PC-3 (cell line): ENCODE data around the gene RAX2. TPM values are rescaled to one million over a fixed set of nuclear protein-coding genes. Genes with fewer than 3 reads are reported as not detected.

ENCODE experiments used
- ATAC-seq: fragments of 200-7000 bp; cut with Tn5 transposase; 2 replicates; pipeline ENCODE4 v1.9.1; 2020; ENCODE audit warnings: mild to moderate bottlenecking, moderate library complexity
- BruUV-seq: library from RNA; stranded (reverse); fragments of 400-500 nt; replicated peaks from 2 replicates; lab custom pipeline; 2021; lab: Mats Ljungman, UMichigan
- CTCF ChIA-PET: fragments of 300-600 bp; sonication (Branson Sonifier 250); formaldehyde crosslinking; loops from one replicate; lab custom pipeline; 2022; ENCODE audit warnings: antibody characterized with exemption; lab: Charles Lee
- POLR2A ChIA-PET: fragments of 300-600 bp; sonication (Branson Sonifier 250); formaldehyde crosslinking; loops from one replicate; lab custom pipeline; 2022; ENCODE audit warnings: antibody characterized with exemption; ENCODE audit not compliant: unreplicated experiment; lab: Charles Lee
- DNase-seq: peaks from one replicate; pipeline ENCODE4 v3.0.0-alpha.2; 2015
- H2AFZ ChIP-seq: fragments of 300-600 bp; sonication (generic); 2 replicates; pipeline ENCODE4 v1.6.0; 2016; ENCODE audit warnings: antibody characterized with exemption, low read length
- H3F3A ChIP-seq: fragments of 300-600 bp; sonication (generic); one replicate; pipeline ENCODE4 v1.6.0; 2017; ENCODE audit warnings: antibody characterized with exemption, low read length, control low read depth, mild to moderate bottlenecking; ENCODE audit not compliant: unreplicated experiment
- H3K27ac ChIP-seq: fragments of 300-600 bp; sonication (generic); 2 replicates; pipeline ENCODE4 v1.5.1; 2016; ENCODE audit warnings: mild to moderate bottlenecking, low read length
- H3K27me3 ChIP-seq: fragments of 300-600 bp; sonication (generic); 2 replicates; pipeline ENCODE4 v1.6.1; 2016; ENCODE audit warnings: low read length, mixed read lengths
- H3K36me3 ChIP-seq: fragments of 300-600 bp; sonication (generic); 2 replicates; pipeline ENCODE4 v1.6.1; 2016; ENCODE audit warnings: low read depth, mixed run types, low read length, mixed read lengths
- H3K4me1 ChIP-seq: fragments of 300-600 bp; sonication (generic); 2 replicates; pipeline ENCODE4 v1.5.1; 2016; ENCODE audit warnings: low read length; ENCODE audit not compliant: insufficient read depth
- H3K4me2 ChIP-seq: fragments of 300-600 bp; sonication (generic); 2 replicates; pipeline ENCODE4 v1.6.0; 2016; ENCODE audit warnings: low read length
- H3K4me3 ChIP-seq: fragments of 300-600 bp; sonication (generic); 2 replicates; pipeline ENCODE4 v1.5.1; 2016; ENCODE audit warnings: mild to moderate bottlenecking, low read length, mixed read lengths
- H3K79me2 ChIP-seq: fragments of 300-600 bp; sonication (generic); 2 replicates; pipeline ENCODE4 v1.6.1; 2017; ENCODE audit warnings: low read length, mixed read lengths
- H3K9ac ChIP-seq: fragments of 300-600 bp; sonication (generic); 2 replicates; pipeline ENCODE4 v1.6.0; 2016; ENCODE audit warnings: mild to moderate bottlenecking, low read length
- H3K9me2 ChIP-seq: fragments of 300-600 bp; sonication (generic); replicated peaks from 2 replicates; pipeline ENCODE4 v1.6.1; 2016; ENCODE audit warnings: mixed run types, low read length, mixed read lengths
- H3K9me3 ChIP-seq: fragments of 300-600 bp; sonication (generic); 2 replicates; pipeline ENCODE4 v1.6.1; 2016; ENCODE audit warnings: low read length, mixed read lengths
- H4K20me1 ChIP-seq: fragments of 300-600 bp; sonication (generic); 2 replicates; pipeline ENCODE4 v1.6.1; 2016; ENCODE audit warnings: low read length, mixed read lengths
- EZH2 ChIP-seq: fragments of 300-600 bp; sonication (generic); IDR thresholded peaks from one replicate; pipeline ENCODE4 v1.6.1; 2017; ENCODE audit warnings: antibody characterized with exemption, mild to moderate bottlenecking, low read length; ENCODE audit not compliant: unreplicated experiment
- EZH2phosphoT487 ChIP-seq: fragments of 300-600 bp; sonication (generic); IDR thresholded peaks from 2 replicates; pipeline ENCODE4 v1.6.1; 2018; ENCODE audit warnings: mild to moderate bottlenecking, antibody characterized with exemption, low read length, borderline replicate concordance
- intact Hi-C: fragments of 100-400 bp; cut with micrococcal nuclease; formaldehyde crosslinking; loops from 2 replicates; pipeline ENCODE4 v1.9.0; 2023
- total RNA-seq: library from RNA; depleted of rRNA; stranded (reverse); fragments of >200 nt; gene quantifications from 2 replicates; pipeline ENCODE4 v1.2.3, GENCODE V29; 2014
- TF ChIP-seq, protein P1 (sequence below): fragments of 300-600 bp; sonication (generic); conservative IDR thresholded peaks from 2 replicates; pipeline ENCODE4 v1.5.1; 2017; ENCODE audit warnings: antibody characterized with exemption, low read depth, mild to moderate bottlenecking, low read length

Gene RAX2
- total RNA-seq, 1 experiment from 2014 or later: not detected

DNA sequence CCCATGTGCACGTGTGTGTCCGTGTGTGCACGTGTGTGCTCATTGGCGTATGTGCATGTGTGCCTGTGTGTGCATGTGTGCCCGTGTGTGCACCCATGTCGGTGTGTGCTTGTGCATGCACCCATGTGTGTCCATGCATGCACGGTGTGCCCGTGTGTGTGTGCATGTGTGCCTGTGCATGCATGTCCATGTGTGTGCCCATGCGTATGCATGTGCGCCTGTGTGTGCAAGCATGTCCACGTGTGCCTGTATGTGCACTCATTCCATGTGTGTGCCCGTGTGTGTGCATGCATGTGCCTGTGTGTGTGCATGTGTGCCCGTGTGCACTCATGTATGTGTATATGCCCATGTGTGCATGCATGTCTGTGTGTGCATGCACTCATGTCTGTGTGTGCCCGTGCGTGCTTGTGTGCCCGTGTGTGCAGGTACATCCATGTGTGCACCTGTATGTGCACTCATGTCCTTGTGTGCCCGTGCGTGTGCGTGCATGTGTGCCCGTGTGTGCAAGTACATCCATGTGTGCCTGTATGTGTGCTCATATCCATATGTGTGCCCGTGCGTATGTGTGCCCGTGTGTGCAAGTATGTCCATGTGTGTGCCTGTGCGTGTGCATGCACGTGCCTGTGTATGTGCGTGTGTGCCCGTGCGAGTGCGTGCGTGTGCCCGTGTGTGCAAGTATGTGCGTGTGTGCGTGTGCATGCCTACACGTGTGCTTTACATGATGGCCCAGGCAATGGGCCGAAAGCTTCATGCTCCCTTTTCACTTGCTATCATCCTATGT, 35.7 kb upstream of the RAX2 start:
- H4K20me1 ChIP-seq: no peaks in the 10 kb centered on the region
- BruUV-seq: no TSS peak
- ChIA-PET CTCF (no interaction called here), POLR2A (no interaction called here)
- H3K4me3 ChIP-seq: no peak overlapping the region
- no peak overlapping the region for H2AFZ ChIP-seq
- H3K27me3 ChIP-seq: no peaks in the 10 kb centered on the region
- no peak for DNase-seq
- no peak overlapping the region for H3K27ac ChIP-seq
- H3K4me2 ChIP-seq: no peak overlapping the region
- no peaks in the 10 kb centered on the region for H3K79me2 ChIP-seq
- ATAC-seq: no peak
- no peak for TF ChIP-seq EZH2
- H3K9me2 ChIP-seq: no peaks in the 10 kb centered on the region
- no peaks in the 10 kb centered on the region for H3F3A ChIP-seq
- H3K4me1 ChIP-seq: no peaks in the 10 kb centered on the region
- H3K9ac ChIP-seq: no peak overlapping the region
- intact Hi-C loops: no loop called here
- no peaks in the 10 kb centered on the region for H3K9me3 ChIP-seq
- no peaks in the 10 kb centered on the region for H3K36me3 ChIP-seq

DNA sequence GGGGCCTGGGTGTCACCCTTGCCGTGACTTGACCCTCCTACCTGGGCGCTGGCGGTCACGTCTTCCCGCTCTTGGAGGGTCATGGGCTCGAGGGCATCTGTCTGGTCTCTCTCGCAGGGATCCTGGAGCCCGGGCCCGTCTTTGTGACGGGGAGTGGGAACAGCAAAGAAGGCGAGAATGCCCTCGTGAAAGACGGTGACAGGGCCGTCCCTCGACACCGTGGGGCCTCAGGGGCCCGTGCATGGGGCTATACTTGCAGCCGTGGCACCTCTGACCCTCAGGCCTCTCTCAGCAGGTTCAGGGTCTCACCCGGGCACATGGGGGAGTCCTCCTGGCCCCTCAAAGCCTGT, 35.1 kb upstream of the RAX2 start:
- POLR2A ChIA-PET: no interaction called here
- H3K4me3 ChIP-seq: no peak overlapping the region
- H3K27me3 ChIP-seq: no peaks in the 10 kb centered on the region
- no TSS peak for BruUV-seq
- no peak overlapping the region for H3K9ac ChIP-seq
- H2AFZ ChIP-seq: no peak overlapping the region
- ATAC-seq: no peak
- DNase-seq: no peak
- H4K20me1 ChIP-seq: no peaks in the 10 kb centered on the region
- no peaks in the 10 kb centered on the region for H3K9me3 ChIP-seq
- no peaks in the 10 kb centered on the region for H3K79me2 ChIP-seq
- H3K36me3 ChIP-seq: no peaks in the 10 kb centered on the region
- CTCF ChIA-PET: no interaction called here
- TF ChIP-seq EZH2phosphoT487 (no peak), EZH2 (no peak)
- TF ChIP-seq, protein P1, sequence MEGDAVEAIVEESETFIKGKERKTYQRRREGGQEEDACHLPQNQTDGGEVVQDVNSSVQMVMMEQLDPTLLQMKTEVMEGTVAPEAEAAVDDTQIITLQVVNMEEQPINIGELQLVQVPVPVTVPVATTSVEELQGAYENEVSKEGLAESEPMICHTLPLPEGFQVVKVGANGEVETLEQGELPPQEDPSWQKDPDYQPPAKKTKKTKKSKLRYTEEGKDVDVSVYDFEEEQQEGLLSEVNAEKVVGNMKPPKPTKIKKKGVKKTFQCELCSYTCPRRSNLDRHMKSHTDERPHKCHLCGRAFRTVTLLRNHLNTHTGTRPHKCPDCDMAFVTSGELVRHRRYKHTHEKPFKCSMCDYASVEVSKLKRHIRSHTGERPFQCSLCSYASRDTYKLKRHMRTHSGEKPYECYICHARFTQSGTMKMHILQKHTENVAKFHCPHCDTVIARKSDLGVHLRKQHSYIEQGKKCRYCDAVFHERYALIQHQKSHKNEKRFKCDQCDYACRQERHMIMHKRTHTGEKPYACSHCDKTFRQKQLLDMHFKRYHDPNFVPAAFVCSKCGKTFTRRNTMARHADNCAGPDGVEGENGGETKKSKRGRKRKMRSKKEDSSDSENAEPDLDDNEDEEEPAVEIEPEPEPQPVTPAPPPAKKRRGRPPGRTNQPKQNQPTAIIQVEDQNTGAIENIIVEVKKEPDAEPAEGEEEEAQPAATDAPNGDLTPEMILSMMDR: no peak
- H3K9me2 ChIP-seq: no peaks in the 10 kb centered on the region
- intact Hi-C loops: no loop called here
- H3K27ac ChIP-seq: no peak overlapping the region
- no peaks in the 10 kb centered on the region for H3F3A ChIP-seq
- H3K4me2 ChIP-seq: no peak overlapping the region
- no peaks in the 10 kb centered on the region for H3K4me1 ChIP-seq

DNA sequence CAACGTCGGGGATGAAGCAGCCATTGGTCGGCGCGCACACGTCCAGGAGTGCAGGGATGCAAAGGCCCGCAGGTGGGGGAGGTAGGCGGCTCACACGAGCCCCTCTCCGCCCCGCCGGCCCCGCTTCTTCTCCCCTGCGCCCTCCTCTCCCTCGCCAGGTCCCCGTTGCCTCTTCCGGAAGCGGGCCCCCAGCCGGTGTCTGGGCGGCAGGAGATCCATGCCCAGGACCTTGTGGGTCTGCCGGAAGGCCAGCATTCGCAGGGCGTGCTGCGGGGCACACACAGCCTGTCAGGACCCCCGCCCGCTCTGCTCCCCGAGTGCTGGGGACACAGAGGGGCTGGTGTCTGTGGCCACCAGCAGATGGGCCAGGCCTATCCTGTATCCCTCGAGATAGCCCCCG, 33.8 kb upstream of the RAX2 start:
- Histone ChIP-seq H4K20me1 (no peaks in the 10 kb centered on the region), H3K36me3 (no peaks in the 10 kb centered on the region), H3K9me2 (no peaks in the 10 kb centered on the region), H3K4me1 (no peaks in the 10 kb centered on the region), H2AFZ (no peak overlapping the region), H3K27me3 (no peaks in the 10 kb centered on the region), H3K4me2 (no peak overlapping the region), H3K4me3 (no peak overlapping the region), H3K27ac (no peak overlapping the region), H3K9ac (no peak overlapping the region), H3K9me3 (no peaks in the 10 kb centered on the region), H3F3A (no peaks in the 10 kb centered on the region), H3K79me2 (no peaks in the 10 kb centered on the region)
- DNase-seq (no peak), ATAC-seq (no peak)
- POLR2A ChIA-PET: no interaction called here
- intact Hi-C loops: no loop called here
- CTCF ChIA-PET: no interaction called here
- TF ChIP-seq, protein P1: no peak
- TF ChIP-seq EZH2phosphoT487: no peak
- no peak for TF ChIP-seq EZH2
- BruUV-seq: no TSS peak
